ENCODE data around the gene SLC7A8. TPM values are rescaled to one million over a fixed set of nuclear protein-coding genes. Genes with fewer than 3 reads are reported as not detected.

Gene SLC7A8
- total RNA-seq, 1 donor from 2014 or later = 28.3 TPM

DNA sequence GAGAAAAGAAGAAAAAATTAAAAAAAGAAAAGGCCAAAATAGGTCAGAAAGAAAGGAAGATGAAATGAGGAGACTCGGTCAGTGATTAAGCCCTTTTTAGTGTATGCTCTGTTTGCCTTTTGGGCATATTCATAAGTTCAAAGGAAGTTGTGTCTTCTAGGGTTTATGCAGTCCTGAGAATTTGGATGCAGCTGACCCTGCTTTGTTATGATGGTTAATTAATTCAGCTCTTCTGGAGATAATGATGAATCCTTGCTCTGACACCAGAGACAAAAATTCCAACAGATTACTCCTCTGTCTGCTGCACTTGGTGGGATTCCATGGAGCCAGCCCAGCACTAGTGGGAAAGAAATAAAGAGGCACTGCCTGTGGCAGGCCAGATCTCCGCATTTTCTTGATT, 4.5 kb upstream of the SLC7A8 start:
- peaks cover 1% of the 10 kb centered on the region for H3K4me1 Mint-ChIP-seq (ENCODE audit: low read depth)

DNA sequence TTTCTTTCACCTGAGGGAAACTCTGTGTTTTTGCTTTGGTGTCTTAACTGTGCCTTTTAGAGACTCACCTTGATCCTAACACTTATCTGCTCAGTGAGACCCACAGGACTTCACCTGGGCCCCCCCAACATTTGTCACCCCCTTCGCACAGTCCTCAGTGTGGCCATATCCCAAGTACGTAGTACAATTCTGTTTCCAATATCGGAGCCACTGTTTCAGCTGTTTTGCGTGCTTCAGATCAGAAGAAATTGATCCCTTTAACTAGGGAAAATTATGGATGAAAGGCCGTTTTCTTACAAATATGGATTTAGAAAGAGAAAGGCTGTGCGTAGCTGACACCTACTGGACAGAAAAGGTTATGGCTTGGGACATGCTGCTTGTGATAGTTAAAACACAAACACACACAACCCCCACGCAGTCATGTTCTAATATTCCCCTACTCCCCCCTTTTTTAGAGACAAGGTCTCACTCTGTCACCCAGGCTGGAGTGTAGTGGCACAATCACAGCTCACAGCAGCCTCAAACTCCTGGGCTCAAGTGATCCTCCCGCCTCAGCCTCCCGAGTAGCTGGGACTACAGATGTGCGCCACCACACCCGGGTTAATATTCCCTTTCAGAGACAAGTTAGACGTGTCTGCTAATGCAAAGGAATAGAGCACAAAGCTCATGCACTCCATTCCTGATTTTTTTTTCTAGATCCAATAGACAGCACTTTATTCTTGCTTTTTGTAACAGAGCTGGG, 3.6 kb upstream of the SLC7A8 start:
- no peak for DNase-seq (ENCODE audit: low spot score, unreplicated experiment)
- H3K9me3 Mint-ChIP-seq (ENCODE audit: low read depth) = no peaks in the 10 kb centered on the region
- TF ChIP-seq, protein P1, sequence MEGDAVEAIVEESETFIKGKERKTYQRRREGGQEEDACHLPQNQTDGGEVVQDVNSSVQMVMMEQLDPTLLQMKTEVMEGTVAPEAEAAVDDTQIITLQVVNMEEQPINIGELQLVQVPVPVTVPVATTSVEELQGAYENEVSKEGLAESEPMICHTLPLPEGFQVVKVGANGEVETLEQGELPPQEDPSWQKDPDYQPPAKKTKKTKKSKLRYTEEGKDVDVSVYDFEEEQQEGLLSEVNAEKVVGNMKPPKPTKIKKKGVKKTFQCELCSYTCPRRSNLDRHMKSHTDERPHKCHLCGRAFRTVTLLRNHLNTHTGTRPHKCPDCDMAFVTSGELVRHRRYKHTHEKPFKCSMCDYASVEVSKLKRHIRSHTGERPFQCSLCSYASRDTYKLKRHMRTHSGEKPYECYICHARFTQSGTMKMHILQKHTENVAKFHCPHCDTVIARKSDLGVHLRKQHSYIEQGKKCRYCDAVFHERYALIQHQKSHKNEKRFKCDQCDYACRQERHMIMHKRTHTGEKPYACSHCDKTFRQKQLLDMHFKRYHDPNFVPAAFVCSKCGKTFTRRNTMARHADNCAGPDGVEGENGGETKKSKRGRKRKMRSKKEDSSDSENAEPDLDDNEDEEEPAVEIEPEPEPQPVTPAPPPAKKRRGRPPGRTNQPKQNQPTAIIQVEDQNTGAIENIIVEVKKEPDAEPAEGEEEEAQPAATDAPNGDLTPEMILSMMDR (IDR thresholded peaks at IDR 0.05; ENCODE audit: unreplicated experiment) = peak; percentile 79
- H3K27ac Mint-ChIP-seq = no peak overlapping the region
- H3K36me3 Mint-ChIP-seq (ENCODE audit: insufficient read depth) = no peaks in the 10 kb centered on the region
- peaks cover 3% of the 10 kb centered on the region for H3K27me3 Mint-ChIP-seq
- H3K4me1 Mint-ChIP-seq (ENCODE audit: low read depth) = peaks cover 1% of the 10 kb centered on the region
- H3K4me3 Mint-ChIP-seq (ENCODE audit: low read depth) = no peak overlapping the region

More for the DNA sequence above, 4.5 kb upstream of the SLC7A8 start:
- Mint-ChIP-seq H3K9me3 (ENCODE audit: low read depth) (no peaks in the 10 kb centered on the region), H3K36me3 (ENCODE audit: insufficient read depth) (no peaks in the 10 kb centered on the region), H3K4me3 (ENCODE audit: low read depth) (no peak overlapping the region), H3K27ac (no peak overlapping the region), H3K27me3 (peaks cover 3% of the 10 kb centered on the region)
- TF ChIP-seq, protein P1 (IDR thresholded peaks at IDR 0.05; ENCODE audit: unreplicated experiment) = no peak
- no peak for DNase-seq (ENCODE audit: low spot score, unreplicated experiment)

DNA sequence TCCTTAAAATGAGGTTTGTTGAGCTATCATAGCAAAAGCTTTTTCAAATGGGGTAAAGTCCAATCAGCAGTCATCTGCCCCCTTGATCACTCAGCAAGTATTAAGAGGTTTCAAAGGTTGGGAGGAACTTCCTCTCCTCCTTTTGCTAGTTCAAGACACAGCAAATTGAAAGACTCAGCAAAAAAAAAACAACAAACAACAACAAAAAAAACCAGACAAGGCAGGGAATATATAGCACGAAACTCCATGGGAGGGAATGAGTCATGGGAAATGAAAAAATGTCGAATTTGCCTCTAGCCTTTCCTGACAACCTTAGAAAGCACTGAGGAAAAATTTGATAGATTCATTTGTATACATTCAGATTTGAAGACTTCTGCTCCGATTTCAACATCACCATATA, 1.6 kb upstream of the SLC7A8 start:
- Mint-ChIP-seq H3K36me3 (ENCODE audit: insufficient read depth) (no peaks in the 10 kb centered on the region), H3K9me3 (ENCODE audit: low read depth) (no peaks in the 10 kb centered on the region), H3K4me3 (ENCODE audit: low read depth) (no peak overlapping the region), H3K4me1 (ENCODE audit: low read depth) (peaks cover 5% of the 10 kb centered on the region), H3K27me3 (peaks cover 2% of the 10 kb centered on the region), H3K27ac (no peak overlapping the region)
- TF ChIP-seq, protein P1 (IDR thresholded peaks at IDR 0.05; ENCODE audit: unreplicated experiment) = no peak
- no peak for DNase-seq (ENCODE audit: low spot score, unreplicated experiment)

DNA sequence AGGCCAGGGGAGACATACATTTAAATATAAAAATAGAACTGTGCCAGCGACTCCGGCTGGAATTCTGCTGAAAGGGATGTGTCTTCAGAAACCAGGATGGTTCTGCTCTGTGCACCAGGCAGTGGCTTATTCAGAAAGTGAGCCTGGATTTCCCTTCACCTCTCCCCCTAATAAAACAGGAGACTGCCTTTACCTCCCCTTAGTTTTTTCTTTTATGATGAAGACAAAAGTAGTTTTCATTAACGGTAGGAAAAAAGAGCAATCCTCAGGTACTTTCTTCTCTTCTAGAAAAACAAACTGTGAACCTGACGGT, 346 bp downstream of the SLC7A8 start:
- Mint-ChIP-seq H3K27ac (no peak overlapping the region), H3K9me3 (ENCODE audit: low read depth) (no peaks in the 10 kb centered on the region), H3K27me3 (no peaks in the 10 kb centered on the region), H3K4me1 (ENCODE audit: low read depth) (peaks cover 5% of the 10 kb centered on the region), H3K4me3 (ENCODE audit: low read depth) (no peak overlapping the region), H3K36me3 (ENCODE audit: insufficient read depth) (no peaks in the 10 kb centered on the region)
- DNase-seq (ENCODE audit: low spot score, unreplicated experiment) = no peak
- TF ChIP-seq, protein P1 (IDR thresholded peaks at IDR 0.05; ENCODE audit: unreplicated experiment) = no peak

DNA sequence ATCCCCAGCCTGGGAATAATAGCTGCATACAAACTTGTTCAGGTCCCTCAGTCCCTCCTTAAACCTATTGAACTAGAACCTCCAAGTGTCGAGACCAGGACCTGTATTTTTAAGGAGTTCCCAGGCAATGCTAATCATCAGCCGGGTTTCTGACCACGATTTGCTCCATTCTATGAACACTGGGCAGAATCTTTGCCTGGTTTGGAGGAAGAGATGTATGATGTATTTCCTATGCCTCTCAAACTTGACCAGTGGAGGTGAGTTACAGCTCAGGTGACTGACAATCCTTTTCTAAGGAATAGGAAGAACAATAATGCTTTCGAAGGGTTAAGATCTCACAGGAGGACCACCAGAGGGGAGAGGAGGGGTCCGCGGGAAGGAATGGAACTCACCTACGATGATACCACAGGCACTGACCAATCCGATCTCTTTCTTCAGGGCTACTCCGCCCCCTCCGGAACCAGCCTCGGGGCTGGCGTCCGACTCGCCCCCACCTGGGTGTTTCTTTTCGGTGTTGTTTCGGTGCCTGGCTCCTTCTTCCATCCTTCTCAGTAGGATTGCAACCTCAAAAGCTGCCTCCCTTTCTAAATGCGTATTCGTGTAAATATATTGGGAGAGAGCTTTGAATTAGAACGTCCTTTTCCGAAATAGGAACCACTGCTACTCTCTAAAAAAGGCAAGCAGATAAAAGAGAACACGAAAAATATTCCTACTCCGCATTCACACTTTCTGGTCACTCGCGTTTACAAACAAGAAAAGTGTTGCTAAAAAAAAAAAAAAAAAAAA, 895 bp downstream of the SLC7A8 start:
- Mint-ChIP-seq H3K36me3 (ENCODE audit: insufficient read depth) (no peaks in the 10 kb centered on the region), H3K4me3 (ENCODE audit: low read depth) (no peak overlapping the region), H3K4me1 (ENCODE audit: low read depth) (peaks cover 5% of the 10 kb centered on the region), H3K9me3 (ENCODE audit: low read depth) (no peaks in the 10 kb centered on the region), H3K27ac (no peak overlapping the region), H3K27me3 (no peaks in the 10 kb centered on the region)
- DNase-seq (ENCODE audit: low spot score, unreplicated experiment) = peak; percentile 41
- TF ChIP-seq, protein P1 (IDR thresholded peaks at IDR 0.05; ENCODE audit: unreplicated experiment) = no peak

All from progenitor cell of endocrine pancreas (in vitro differentiated cells).